ENCODE data around the gene CYB5R2. TPM values are rescaled to one million over a fixed set of nuclear protein-coding genes. Genes with fewer than 3 reads are reported as not detected.

Gene CYB5R2
- total RNA-seq, 1 donor from 2014 or later: 18.7 TPM

DNA sequence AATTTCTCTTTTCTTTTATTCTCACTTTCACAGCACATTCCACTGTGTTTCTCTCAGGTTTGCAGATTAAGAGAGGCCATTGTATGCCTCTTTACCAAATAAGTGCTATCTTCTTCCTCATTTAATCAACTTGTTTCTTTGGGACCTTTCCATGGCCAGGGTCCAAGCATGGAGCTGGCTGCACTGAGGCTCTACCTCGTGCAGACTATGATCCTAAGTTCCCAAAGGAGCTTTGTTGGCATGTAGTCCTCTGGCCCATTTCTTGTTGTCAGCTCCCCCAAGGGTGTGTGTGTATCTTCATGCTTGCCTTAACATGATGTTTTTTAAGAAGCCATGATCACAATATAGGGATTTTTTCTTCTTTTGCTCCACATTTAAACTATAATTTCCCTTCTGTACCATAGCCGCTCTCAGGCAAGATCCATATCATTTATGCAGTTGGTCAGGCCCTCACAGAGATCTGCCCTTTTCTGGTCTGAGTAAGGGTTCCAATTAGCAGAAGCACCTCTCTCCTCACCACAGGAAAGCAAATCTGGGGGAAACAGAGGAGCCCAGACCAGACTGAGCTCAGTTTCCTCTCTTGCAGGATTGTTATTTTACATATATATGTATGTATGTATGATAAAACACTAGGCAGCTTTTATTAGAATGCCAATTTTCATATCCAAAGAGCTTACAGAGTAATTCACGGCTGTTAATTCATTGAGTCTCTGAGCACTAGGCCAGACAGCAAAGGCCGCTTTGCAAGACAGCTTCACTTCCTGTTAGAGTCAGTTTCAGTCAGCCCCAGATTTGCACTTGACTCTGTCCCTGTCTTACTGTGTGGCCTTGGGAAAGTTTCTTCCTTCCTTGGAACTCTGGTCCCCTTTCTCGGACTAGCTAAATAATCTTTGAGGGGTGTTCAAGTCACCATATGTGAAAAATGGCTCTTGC is 34.3 kb downstream of the CYB5R2 start:
- DNase-seq (ENCODE audit: low read depth): no peak
- TF ChIP-seq, protein P1, sequence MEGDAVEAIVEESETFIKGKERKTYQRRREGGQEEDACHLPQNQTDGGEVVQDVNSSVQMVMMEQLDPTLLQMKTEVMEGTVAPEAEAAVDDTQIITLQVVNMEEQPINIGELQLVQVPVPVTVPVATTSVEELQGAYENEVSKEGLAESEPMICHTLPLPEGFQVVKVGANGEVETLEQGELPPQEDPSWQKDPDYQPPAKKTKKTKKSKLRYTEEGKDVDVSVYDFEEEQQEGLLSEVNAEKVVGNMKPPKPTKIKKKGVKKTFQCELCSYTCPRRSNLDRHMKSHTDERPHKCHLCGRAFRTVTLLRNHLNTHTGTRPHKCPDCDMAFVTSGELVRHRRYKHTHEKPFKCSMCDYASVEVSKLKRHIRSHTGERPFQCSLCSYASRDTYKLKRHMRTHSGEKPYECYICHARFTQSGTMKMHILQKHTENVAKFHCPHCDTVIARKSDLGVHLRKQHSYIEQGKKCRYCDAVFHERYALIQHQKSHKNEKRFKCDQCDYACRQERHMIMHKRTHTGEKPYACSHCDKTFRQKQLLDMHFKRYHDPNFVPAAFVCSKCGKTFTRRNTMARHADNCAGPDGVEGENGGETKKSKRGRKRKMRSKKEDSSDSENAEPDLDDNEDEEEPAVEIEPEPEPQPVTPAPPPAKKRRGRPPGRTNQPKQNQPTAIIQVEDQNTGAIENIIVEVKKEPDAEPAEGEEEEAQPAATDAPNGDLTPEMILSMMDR (conservative IDR thresholded peaks at IDR 0.05; ENCODE audit: low read depth, low read length): no peak
- H3K4me3 ChIP-seq (ENCODE audit: low read depth, low read length): no peak overlapping the region

DNA sequence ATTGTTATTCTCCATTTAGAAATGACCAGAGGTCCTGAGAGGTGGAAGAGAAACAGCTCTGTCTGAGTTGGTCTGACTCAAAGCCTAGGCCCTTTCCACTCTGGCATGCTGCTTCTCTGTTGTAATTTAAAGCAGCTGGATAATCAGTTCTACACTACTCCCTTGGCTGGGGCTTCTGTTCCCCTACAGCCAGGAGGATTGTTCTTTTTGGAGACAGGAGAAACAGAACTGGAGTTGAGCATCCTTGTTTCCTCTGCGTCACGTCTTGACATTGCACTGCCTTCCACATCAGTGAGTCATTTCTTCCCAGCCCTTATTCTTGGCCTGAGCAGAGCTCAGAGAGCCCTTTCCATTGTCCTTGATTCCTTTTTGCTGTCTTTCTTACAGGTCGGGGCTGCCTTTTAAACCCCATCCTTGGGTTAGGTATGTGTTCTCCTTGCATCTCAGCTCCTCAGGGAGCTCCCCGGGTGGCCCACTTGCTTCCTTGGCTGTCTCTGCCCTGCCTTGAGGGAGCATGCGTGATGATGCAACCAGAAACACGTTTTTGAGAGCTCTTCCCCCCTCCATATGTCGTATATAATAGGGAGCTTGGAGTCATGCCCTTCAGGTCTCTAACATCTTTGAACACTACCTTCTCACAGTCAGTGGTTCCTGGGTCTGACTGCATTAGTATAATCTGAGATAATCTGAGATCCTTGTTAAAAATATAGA is 35.7 kb downstream of the CYB5R2 start:
- no peak overlapping the region for H3K4me3 ChIP-seq (ENCODE audit: low read depth, low read length)
- TF ChIP-seq, protein P1 (conservative IDR thresholded peaks at IDR 0.05; ENCODE audit: low read depth, low read length): no peak
- no peak for DNase-seq (ENCODE audit: low read depth)

DNA sequence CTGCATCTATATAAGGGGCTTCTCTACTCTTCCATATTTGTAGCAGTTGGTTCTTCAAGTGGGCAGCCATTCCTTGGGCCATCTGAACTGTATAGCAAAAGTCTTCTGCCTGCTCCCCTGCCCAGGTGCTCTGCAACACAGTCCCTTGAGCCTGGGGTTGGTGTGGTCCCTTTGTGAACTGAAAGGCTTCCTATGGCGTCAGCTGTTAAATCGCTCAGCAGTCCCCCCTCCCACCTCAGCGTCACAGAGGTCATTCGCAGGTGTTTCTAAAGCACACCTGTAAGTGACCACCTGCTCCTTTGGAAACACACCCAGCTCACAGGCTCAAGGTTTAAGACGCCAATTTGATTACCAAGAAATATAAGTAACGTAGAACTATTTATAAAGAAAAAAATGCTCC is 37.0 kb downstream of the CYB5R2 start:
- DNase-seq (ENCODE audit: low read depth): no peak
- H3K4me3 ChIP-seq (ENCODE audit: low read depth, low read length): no peak overlapping the region
- TF ChIP-seq, protein P1 (conservative IDR thresholded peaks at IDR 0.05; ENCODE audit: low read depth, low read length): no peak

DNA sequence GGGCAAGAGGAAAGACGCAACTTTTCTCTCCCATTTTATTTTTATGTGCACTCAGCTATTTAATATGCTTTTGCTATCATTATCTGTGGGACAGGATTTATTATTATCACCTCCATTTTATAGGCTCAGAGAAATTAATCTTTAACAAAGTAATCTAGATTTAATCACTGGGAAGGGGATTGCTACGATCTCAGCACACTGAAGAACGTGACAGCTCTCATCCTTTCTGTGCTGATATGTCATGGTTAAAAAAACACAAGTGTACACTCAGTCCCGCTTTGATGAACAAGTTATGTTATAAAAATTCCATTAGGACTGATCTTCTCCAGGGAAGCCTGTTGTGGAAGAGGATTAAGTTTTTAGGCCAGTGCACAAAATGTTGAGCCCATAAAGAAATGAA is 37.6 kb downstream of the CYB5R2 start:
- no peak for DNase-seq (ENCODE audit: low read depth)
- no peak overlapping the region for H3K4me3 ChIP-seq (ENCODE audit: low read depth, low read length)
- TF ChIP-seq, protein P1 (conservative IDR thresholded peaks at IDR 0.05; ENCODE audit: low read depth, low read length): no peak

DNA sequence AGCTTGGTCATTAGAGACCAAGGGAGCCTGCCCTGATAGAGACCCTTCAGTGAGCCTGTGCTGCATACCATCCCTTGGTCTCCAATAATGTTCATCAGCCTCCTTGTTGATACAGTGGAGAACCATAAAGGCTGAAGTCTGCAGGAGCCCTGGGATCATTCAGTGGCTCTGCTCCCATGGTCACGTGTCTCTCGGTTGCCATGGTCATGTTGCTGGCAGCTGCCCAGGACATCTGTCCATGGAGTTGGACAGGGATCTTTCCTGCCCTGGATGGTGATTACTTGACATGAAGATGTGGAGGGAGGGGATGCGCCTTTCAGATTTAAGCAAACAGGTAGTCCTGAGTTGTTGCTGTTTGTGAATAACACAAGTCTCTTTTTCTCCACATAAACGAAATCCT is 38.2 kb downstream of the CYB5R2 start:
- TF ChIP-seq, protein P1 (conservative IDR thresholded peaks at IDR 0.05; ENCODE audit: low read depth, low read length): no peak
- DNase-seq (ENCODE audit: low read depth): no peak
- H3K4me3 ChIP-seq (ENCODE audit: low read depth, low read length): no peak overlapping the region

DNA sequence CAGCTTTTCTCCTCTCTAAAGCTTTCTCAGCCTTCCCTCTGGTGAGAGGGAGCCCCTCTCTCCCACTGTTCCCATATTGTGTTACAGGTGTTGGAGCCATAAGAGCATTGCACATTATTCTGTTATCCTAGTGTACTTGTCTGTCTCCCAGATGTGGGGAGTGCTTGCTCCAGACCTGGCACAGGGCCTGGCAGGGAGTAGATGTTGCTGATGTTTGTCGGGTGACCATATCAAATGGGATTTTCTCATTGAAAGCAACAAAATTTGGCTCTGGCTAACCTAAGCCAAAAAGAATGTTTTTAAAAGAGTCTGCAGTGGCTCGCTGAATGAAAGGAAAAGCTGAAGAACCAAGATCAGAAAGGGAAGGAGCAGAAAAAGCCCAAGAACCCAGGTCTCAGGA is 41.1 kb downstream of the CYB5R2 start:
- TF ChIP-seq, protein P1 (conservative IDR thresholded peaks at IDR 0.05; ENCODE audit: low read depth, low read length): no peak
- no peak for DNase-seq (ENCODE audit: low read depth)
- no peak overlapping the region for H3K4me3 ChIP-seq (ENCODE audit: low read depth, low read length)
